A549 (cell line): Measurements from ENCODE around the gene PSME4. TPM values are rescaled to one million over a fixed set of nuclear protein-coding genes. Genes with fewer than 3 reads are reported as not detected.
A peak's percentile ranks its signal among the peaks of the same experiment; 100 is the strongest.

Experiments
- ATAC-seq, 2 experiments: fragments of 200-7000 bp in 1 of 2; fragments of >200 bp in 1 of 2; cut with Nextera tagmentation in 1 of 2; cut with Tn5 transposase in 1 of 2; 3 replicates each; pipeline versions ENCODE4 v1.8.0 to v1.9.1; 2018 to 2020; ENCODE audit warnings: mild to moderate bottlenecking in 1 of 2, moderate library complexity in 1 of 2
- CTCF ChIA-PET: fragments of 300-600 bp; sonication (Branson Sonifier 250); formaldehyde crosslinking; extraction: SDS; loops from one replicate; lab custom pipeline; 2021; ENCODE audit warnings: antibody characterized with exemption, inconsistent platforms; lab: Yijun Ruan, JAX
- POLR2A ChIA-PET: fragments of 350-600 bp; formaldehyde crosslinking; extraction: SDS; loops from one replicate; lab custom pipeline; 2021; ENCODE audit warnings: antibody characterized with exemption, inconsistent platforms; lab: Yijun Ruan, JAX
- DNase-seq, 2 experiments: peaks; one replicate each; pipeline versions ENCODE4 v3.0.0 to v3.0.0-alpha.2; 2011 to 2016; ENCODE audit warnings: low read depth in 1 of 2, low spot score in 1 of 2
- FAIRE-seq: peaks from 2 replicates; lab custom pipeline; 2011; peaks lifted over from hg19 to GRCh38; lab: Jason Lieb, UNC
- H3K27ac ChIP-seq, 2 experiments: fragments of >200 bp; sonication (Bioruptor Twin); formaldehyde crosslinking; 3 replicates each; pipeline ENCODE4 v1.5.1; 2016 to 2017
- H3K4me1 ChIP-seq: fragments of >200 bp; sonication (Bioruptor Twin); formaldehyde crosslinking; 3 replicates; pipeline ENCODE4 v1.6.1; 2016
- H3K4me2 ChIP-seq: fragments of >200 bp; sonication (Bioruptor Twin); formaldehyde crosslinking; 3 replicates; pipeline ENCODE4 v1.6.1; 2016
- H3K4me3 ChIP-seq: fragments of >200 bp; sonication (Bioruptor Twin); formaldehyde crosslinking; 3 replicates; pipeline ENCODE4 v1.5.1; 2016
- H3K9me3 ChIP-seq: fragments of >200 bp; sonication (Bioruptor Twin); formaldehyde crosslinking; 3 replicates; pipeline ENCODE4 v1.6.1; 2016
- CHD4 ChIP-seq: fragments of 200-600 bp; sonication (generic); IDR thresholded peaks from 2 replicates; pipeline ENCODE4 v1.6.1; 2016; ENCODE audit warnings: antibody characterized with exemption, mild to moderate bottlenecking, borderline replicate concordance
- FOSL2 ChIP-seq, 2 experiments: fragments of 450-650 bp in 1 of 2; fragments of >200 bp in 1 of 2; sonication (Bioruptor Twin) in 1 of 2; formaldehyde crosslinking; IDR thresholded peaks; 2 replicates each; pipeline versions ENCODE4 v1.5.0 to v1.6.1; 2016 to 2020; ENCODE audit warnings: mild to moderate bottlenecking in 1 of 2, moderate library complexity in 1 of 2
- HOXA7 ChIP-seq: fragments of 250-450 bp; sonication (Bioruptor Pico); IDR thresholded peaks from 2 replicates; pipeline ENCODE4 v1.5.0; 2020; ENCODE audit warnings: mild to moderate bottlenecking, moderate library complexity
- JUN ChIP-seq, 2 experiments: fragments of >200 bp; sonication (Bioruptor Twin); formaldehyde crosslinking; IDR thresholded peaks; 2 replicates in 1 of 2; 3 replicates in 1 of 2; pipeline ENCODE4 v1.6.1; 2016 to 2017
- MAFK ChIP-seq: fragments of 450-650 bp; IDR thresholded peaks from 2 replicates; pipeline ENCODE4 v1.6.1; 2014; ENCODE audit not compliant: partially characterized antibody
- MYC ChIP-seq: IDR thresholded peaks from 2 replicates; pipeline ENCODE4 v1.6.1; 2012; ENCODE audit warnings: mild to moderate bottlenecking, inconsistent platforms, low read length, improper control_type of control experiment, borderline replicate concordance
- PHF8 ChIP-seq: fragments of 200-600 bp; sonication (generic); IDR thresholded peaks from 2 replicates; pipeline ENCODE4 v1.6.1; 2016; ENCODE audit warnings: low read depth, mild to moderate bottlenecking, antibody characterized with exemption, moderate library complexity, borderline replicate concordance
- POLR2A ChIP-seq: IDR thresholded peaks from 2 replicates; pipeline ENCODE4 v1.6.1; 2012; ENCODE audit warnings: mild to moderate bottlenecking, low read length
- RARB ChIP-seq: fragments of 250-450 bp; sonication (Bioruptor Pico); IDR thresholded peaks from 2 replicates; pipeline ENCODE4 v1.8.0; 2021; ENCODE audit warnings: mild to moderate bottlenecking, moderate library complexity
- RCOR1 ChIP-seq: fragments of 150-350 bp; IDR thresholded peaks from 2 replicates; pipeline ENCODE4 v1.6.1; 2014; ENCODE audit warnings: antibody characterized with exemption, low read length, low read depth
- SMC3 ChIP-seq: fragments of >200 bp; sonication (Bioruptor Twin); formaldehyde crosslinking; IDR thresholded peaks from 3 replicates; pipeline ENCODE4 v1.6.1; 2018; ENCODE audit warnings: inconsistent platforms
- WGBS: methylation state at CpG from one replicate; pipeline ENCODE4 v1.1.6; 2017; ENCODE audit errors: missing lambda C conversion rate; 5-methylcytosine and 5-hydroxymethylcytosine counted together
- polyA minus RNA-seq: library from RNA; depleted of rRNA, polyadenylated mRNA; stranded (reverse); fragments of >200 nt; gene quantifications from 2 replicates; pipeline ENCODE4 v1.2.3, GENCODE V29; 2011; rRNA and poly(A)+ RNA removed
- polyA plus RNA-seq, 4 experiments: library from polyadenylated mRNA; depleted of rRNA in 3 of 4; stranded (reverse); fragments of >200 nt; fragmentation: RNase III in 1 of 4; extraction: RNeasy Plus Mini Kit Qiagen cat#74134 plus additional on column Dnase treatment in 1 of 4; gene quantifications; 2 replicates in 3 of 4; 3 replicates in 1 of 4; pipeline ENCODE4 v1.2.3, GENCODE V29; 2011 to 2017
- TF ChIP-seq, protein P1 (sequence below): IDR thresholded peaks from 2 replicates; pipeline ENCODE4 v1.6.1; 2012
- TF ChIP-seq, protein P2 (sequence below): IDR thresholded peaks from 2 replicates; pipeline ENCODE4 v1.6.1; 2012
- TF ChIP-seq, protein P3 (sequence below): fragments of >200 bp; sonication (Bioruptor Twin); formaldehyde crosslinking; IDR thresholded peaks from 3 replicates; pipeline ENCODE4 v1.6.1; 2016

Gene PSME4, protein sequence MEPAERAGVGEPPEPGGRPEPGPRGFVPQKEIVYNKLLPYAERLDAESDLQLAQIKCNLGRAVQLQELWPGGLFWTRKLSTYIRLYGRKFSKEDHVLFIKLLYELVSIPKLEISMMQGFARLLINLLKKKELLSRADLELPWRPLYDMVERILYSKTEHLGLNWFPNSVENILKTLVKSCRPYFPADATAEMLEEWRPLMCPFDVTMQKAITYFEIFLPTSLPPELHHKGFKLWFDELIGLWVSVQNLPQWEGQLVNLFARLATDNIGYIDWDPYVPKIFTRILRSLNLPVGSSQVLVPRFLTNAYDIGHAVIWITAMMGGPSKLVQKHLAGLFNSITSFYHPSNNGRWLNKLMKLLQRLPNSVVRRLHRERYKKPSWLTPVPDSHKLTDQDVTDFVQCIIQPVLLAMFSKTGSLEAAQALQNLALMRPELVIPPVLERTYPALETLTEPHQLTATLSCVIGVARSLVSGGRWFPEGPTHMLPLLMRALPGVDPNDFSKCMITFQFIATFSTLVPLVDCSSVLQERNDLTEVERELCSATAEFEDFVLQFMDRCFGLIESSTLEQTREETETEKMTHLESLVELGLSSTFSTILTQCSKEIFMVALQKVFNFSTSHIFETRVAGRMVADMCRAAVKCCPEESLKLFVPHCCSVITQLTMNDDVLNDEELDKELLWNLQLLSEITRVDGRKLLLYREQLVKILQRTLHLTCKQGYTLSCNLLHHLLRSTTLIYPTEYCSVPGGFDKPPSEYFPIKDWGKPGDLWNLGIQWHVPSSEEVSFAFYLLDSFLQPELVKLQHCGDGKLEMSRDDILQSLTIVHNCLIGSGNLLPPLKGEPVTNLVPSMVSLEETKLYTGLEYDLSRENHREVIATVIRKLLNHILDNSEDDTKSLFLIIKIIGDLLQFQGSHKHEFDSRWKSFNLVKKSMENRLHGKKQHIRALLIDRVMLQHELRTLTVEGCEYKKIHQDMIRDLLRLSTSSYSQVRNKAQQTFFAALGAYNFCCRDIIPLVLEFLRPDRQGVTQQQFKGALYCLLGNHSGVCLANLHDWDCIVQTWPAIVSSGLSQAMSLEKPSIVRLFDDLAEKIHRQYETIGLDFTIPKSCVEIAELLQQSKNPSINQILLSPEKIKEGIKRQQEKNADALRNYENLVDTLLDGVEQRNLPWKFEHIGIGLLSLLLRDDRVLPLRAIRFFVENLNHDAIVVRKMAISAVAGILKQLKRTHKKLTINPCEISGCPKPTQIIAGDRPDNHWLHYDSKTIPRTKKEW (N-terminal part only)
- polyA plus RNA-seq (2011; rRNA removed): 55.8 and 63.6 TPM in 2 replicates
- 13.5 and 15.5 TPM in 2 replicates for polyA plus RNA-seq (2012; cell fraction: cytosol; rRNA removed)
- 15.9 and 26.4 TPM in 2 replicates for polyA plus RNA-seq (2012; cell fraction: nucleus; rRNA removed)
- polyA plus RNA-seq (2017; fragmentation: RNase III; extraction: RNeasy Plus Mini Kit Qiagen cat#74134 plus additional on column Dnase treatment): 31.9 to 34.5 TPM (median 33.3 TPM) in 3 replicates
- 48.9 and 53.7 TPM in 2 replicates for polyA minus RNA-seq

DNA sequence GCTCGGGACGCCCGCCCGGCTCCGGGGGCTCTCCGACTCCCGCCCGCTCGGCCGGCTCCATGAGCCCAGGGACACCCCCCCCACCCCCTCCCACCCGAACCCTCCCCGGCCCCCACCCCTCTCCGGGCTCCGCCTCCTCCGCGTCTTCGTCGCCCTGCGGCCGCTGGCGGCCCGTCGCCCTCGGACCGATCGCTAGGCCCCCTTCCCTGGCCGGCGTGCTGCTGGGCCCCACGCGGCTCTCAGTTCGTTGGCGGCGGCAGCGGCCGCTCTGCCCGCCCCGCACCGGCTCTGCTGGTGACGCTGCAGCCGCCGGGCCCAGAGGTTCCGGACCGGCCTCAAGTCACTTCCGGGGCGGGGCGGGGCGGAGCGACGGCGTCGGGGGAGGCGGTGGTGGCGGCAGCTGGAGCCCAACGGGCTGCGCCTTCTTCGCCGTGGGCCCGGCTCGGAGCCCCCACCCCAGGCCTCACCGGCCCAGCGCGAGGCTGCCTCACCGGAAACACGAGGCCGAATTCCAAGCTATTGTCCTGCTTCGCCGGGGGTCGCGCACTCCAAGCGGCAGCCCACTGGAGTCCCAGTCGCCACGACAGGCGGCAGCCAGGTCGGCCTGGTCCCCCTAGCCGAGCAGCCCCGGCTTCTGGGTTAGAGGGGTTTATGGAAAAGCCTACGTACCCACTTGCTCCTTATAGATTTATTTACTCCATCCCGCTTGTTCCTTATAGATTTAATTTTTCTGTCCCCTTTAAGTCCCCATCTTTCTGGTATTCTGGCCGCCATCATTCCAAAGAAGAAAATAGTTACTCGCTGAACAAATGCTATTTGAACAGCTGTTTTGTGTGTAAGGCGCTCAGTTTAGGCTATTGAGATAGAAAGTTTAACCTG, at the start of gene PSME4:
TSS of gene PSME4 (minus strand) at position 270 of the 879 bp plus-strand sequence. CDS start at position 61, 209 bp downstream.
- Histone ChIP-seq H3K4me3 (peak within 1 kb of the TSS; percentile 90), H3K27ac (peak within 1 kb of the TSS; percentile 90 to 92), H3K4me2 (peak within 1 kb of the TSS; percentile 96), H3K4me1 (peaks cover 21% of the 10 kb centered on the region), H3K9me3 (no peaks in the 10 kb centered on the region)
- ChIA-PET CTCF (interaction anchor here (0.6 kb wide), 1 partner anchor 167 kb away, joined by 4 read pairs; no protein-coding TSS in a partner anchor), POLR2A (interaction anchor here (0.6 to 2.6 kb wide), 11 partner anchors 9 to 184 kb away, joined by 3 to 11 read pairs (median 4); partner anchors contain the start of genes ASB3 and ERLEC1)
- ATAC-seq (peak; percentile 93 to 94), FAIRE-seq (no peak), DNase-seq (peak; percentile 90 to 92)
- TF ChIP-seq CHD4 (no peak), SMC3 (no peak), HOXA7 (CRISPR knock-in tag) (no peak), PHF8 (peak; percentile 96), RARB (CRISPR knock-in tag) (no peak), POLR2A (peak; percentile 89), JUN (IDR thresholded peaks at IDR 0.05) (peak; percentile 85 to 86), RCOR1 (no peak), MYC (peak; percentile 76; the same call in 1 of the 2 replicates)
- TF ChIP-seq, protein P1, sequence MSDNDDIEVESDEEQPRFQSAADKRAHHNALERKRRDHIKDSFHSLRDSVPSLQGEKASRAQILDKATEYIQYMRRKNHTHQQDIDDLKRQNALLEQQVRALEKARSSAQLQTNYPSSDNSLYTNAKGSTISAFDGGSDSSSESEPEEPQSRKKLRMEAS: peak; percentile 53
- TF ChIP-seq, protein P2, sequence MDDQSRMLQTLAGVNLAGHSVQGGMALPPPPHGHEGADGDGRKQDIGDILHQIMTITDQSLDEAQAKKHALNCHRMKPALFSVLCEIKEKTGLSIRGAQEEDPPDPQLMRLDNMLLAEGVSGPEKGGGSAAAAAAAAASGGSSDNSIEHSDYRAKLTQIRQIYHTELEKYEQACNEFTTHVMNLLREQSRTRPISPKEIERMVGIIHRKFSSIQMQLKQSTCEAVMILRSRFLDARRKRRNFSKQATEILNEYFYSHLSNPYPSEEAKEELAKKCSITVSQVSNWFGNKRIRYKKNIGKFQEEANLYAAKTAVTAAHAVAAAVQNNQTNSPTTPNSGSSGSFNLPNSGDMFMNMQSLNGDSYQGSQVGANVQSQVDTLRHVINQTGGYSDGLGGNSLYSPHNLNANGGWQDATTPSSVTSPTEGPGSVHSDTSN: 0 out of 2 replicates have a peak, but pooled peaks have one; percentile 52
- TF ChIP-seq, protein P3, sequence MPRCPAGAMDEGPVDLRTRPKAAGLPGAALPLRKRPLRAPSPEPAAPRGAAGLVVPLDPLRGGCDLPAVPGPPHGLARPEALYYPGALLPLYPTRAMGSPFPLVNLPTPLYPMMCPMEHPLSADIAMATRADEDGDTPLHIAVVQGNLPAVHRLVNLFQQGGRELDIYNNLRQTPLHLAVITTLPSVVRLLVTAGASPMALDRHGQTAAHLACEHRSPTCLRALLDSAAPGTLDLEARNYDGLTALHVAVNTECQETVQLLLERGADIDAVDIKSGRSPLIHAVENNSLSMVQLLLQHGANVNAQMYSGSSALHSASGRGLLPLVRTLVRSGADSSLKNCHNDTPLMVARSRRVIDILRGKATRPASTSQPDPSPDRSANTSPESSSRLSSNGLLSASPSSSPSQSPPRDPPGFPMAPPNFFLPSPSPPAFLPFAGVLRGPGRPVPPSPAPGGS: peak; percentile 85; the same call in 1 of the 3 replicates
- WGBS: 2% methylated on average over 27 of the region's 81 CpGs

DNA sequence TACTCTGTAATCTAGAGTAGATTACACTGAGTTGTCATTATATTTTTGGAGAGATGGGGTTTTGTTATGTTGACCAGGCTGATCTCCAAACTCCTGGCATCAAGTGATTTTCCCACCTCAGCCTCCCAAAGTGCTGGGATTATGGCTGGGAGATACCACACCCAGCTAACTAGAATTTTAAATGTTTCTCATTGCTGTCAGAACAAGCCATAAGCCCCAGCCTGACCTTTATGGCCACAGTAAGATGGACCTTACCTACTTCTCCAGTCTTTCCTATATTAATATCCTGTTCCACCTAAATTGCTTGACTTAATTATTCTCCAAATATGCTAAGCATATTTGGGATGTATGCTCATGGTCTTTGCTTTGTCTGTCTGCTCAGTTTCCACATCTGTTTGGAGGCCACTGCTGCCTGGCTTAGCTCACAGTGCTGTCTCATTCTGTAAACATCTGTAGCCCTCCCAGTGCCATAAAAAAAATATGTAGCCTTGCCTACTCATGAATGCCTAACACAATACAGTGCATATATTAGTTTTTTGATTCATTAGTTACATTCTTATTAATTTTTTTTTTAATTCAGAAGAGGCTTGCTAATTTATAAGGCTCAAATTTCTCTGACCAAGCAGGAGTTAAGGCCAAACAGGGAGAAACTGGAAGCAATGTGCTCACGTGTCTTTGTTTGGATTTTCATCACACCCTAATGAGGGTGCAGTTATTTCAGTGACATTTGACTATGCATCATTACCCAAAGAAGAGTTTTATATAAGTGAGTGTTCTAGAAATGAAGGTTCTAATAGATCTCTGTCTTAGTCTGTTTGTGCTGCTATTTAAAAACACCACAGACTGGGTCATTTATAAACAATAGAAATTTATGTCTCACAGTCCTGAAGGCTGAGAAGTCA, 45.3 kb upstream of the PSME4 start:
- DNase-seq: peak in 1 of 2 experiments; percentile 61
- Histone ChIP-seq H3K4me3 (no peak overlapping the region), H3K27ac (peak overlapping the region; percentile 53 to 56; a peak in 5 of 6 replicates), H3K4me1 (peaks cover 12% of the 10 kb centered on the region), H3K4me2 (peak overlapping the region; percentile 40), H3K9me3 (peaks cover 11% of the 10 kb centered on the region)
- TF ChIP-seq FOSL2 (IDR thresholded peaks at IDR 0.05) (no peak), FOSL2 (CRISPR knock-in tag; IDR thresholded peaks at IDR 0.05) (0 out of 2 replicates have a peak, but pooled peaks have one; percentile 39), MAFK (peak; percentile 29), POLR2A (no peak)
- no peak for FAIRE-seq
- ChIA-PET CTCF (interaction anchor here (0.6 to 0.7 kb wide), 2 partner anchors 9 to 172 kb away, joined by 3 to 4 read pairs; no protein-coding TSS in a partner anchor), POLR2A (interaction anchor here (1.4 kb wide), 1 partner anchor 45 kb away, joined by 3 read pairs; the partner anchor contains the start of gene PSME4)
- peak; percentile 86 to 88 for ATAC-seq
- WGBS: 15% methylated on average over 1 of the region's 1 CpG
